IPS DF 19.7 (cell line): ENCODE results near the gene GCSH.
"Not testable (repeated sequence)": the region's sequence is repeated elsewhere in the genome, so short reads cannot be mapped to it uniquely, and the experiment has no call there.

Experiments
- DNase-seq: peaks from one replicate; pipeline ENCODE4 v3.0.0-alpha.2; 2013; ENCODE audit warnings: low read depth, low spot score

The GCSH gene

GRCh38 chr16:81095953-81096714 lies at the start of gene GCSH:
GCSH (minus strand) TSS chr16:81096395; CDS start chr16:81096278, 117 bp downstream.
- peak; percentile 93 for DNase-seq

GRCh38 chr16:81143921-81144471 lies 47.8 kb upstream of the GCSH start:
- no peak for DNase-seq

- DNase-seq = no peak
These were observed 46.7 kb upstream of the GCSH start for GRCh38 chr16:81142864-81143263.

- DNase-seq = peak; percentile 56
These were observed 45.0 kb upstream of the GCSH start for GRCh38 chr16:81140930-81141780.

GRCh38 chr16:81138831-81139557 lies 42.8 kb upstream of the GCSH start:
- DNase-seq = no peak

- no peak for DNase-seq
These were observed 41.6 kb upstream of the GCSH start for GRCh38 chr16:81137754-81138153.

GRCh38 chr16:81136390-81137335 lies 40.5 kb upstream of the GCSH start:
- DNase-seq = no peak

- no peak for DNase-seq
These were observed 33.9 kb upstream of the GCSH start for GRCh38 chr16:81130126-81130525.

- no peak for DNase-seq
These were observed 32.7 kb upstream of the GCSH start for GRCh38 chr16:81128726-81129524.

GRCh38 chr16:81127051-81127450 lies 30.9 kb upstream of the GCSH start:
- no peak for DNase-seq

- DNase-seq = no peak
These were observed 27.1 kb upstream of the GCSH start for GRCh38 chr16:81123092-81123852.

GRCh38 chr16:81121474-81121990 lies 25.3 kb upstream of the GCSH start:
- DNase-seq = no peak

- DNase-seq = no peak
These were observed 21.2 kb upstream of the GCSH start for GRCh38 chr16:81117436-81117835.

- DNase-seq = no peak
These were observed 20.1 kb upstream of the GCSH start for GRCh38 chr16:81116285-81116684.

GRCh38 chr16:81112453-81112852 lies 16.3 kb upstream of the GCSH start:
- DNase-seq = no peak

- DNase-seq = not testable (repeated sequence)
These were observed 13.1 kb upstream of the GCSH start for GRCh38 chr16:81109274-81109673.

- no peak for DNase-seq
These were observed 11.3 kb upstream of the GCSH start for GRCh38 chr16:81107511-81107910.

- DNase-seq = no peak
These were observed 10.8 kb upstream of the GCSH start for GRCh38 chr16:81106826-81107503.
